Caco-2 (cell line): ENCODE results near the gene ARHGAP42. TPM values are rescaled to one million over a fixed set of nuclear protein-coding genes. Genes with fewer than 3 reads are reported as not detected.

Experiments used
- BruUV-seq: library from RNA; stranded (reverse); fragments of 400-500 nt; replicated peaks from 2 replicates; lab custom pipeline; 2021; lab: Mats Ljungman, UMichigan
- CTCF ChIA-PET: fragments of 300-600 bp; sonication (Branson Sonifier 250); formaldehyde crosslinking; loops from one replicate; lab custom pipeline; 2022; ENCODE audit warnings: antibody characterized with exemption; lab: Charles Lee
- POLR2A ChIA-PET: fragments of 300-600 bp; sonication (Branson Sonifier 250); formaldehyde crosslinking; loops from one replicate; lab custom pipeline; 2022; ENCODE audit warnings: antibody characterized with exemption; lab: Charles Lee
- DNase-seq, 2 experiments: peaks; one replicate each; pipeline versions ENCODE4 v3.0.0 to v3.0.0-alpha.2; 2020 to 2022
- H3K27me3 ChIP-seq: replicated peaks from 2 replicates; pipeline ENCODE4 v1.6.0; 2011; ENCODE audit warnings: low read length; ENCODE audit not compliant: control insufficient read depth, insufficient read depth
- H3K36me3 ChIP-seq: 2 replicates; pipeline ENCODE4 v1.5.1; 2011; ENCODE audit warnings: low read length; ENCODE audit not compliant: control insufficient read depth, insufficient read depth
- H3K4me1 ChIP-seq: fragments of 250-450 bp; sonication (Bioruptor Pico); 2 replicates; pipeline ENCODE4 v1.5.1; 2020; ENCODE audit warnings: mild to moderate bottlenecking
- H3K4me3 ChIP-seq: 2 replicates; pipeline ENCODE4 v1.5.1; 2011; ENCODE audit warnings: low read depth, mild to moderate bottlenecking, control low read depth, low read length
- H3K9me3 ChIP-seq: fragments of 250-450 bp; sonication (Bioruptor Pico); 2 replicates; pipeline ENCODE4 v1.5.1; 2020; ENCODE audit warnings: mild to moderate bottlenecking, moderate library complexity
- H3K27ac Mint-ChIP-seq: one replicate; pipeline ENCODE4 v1.8.0; 2022; ENCODE audit warnings: mixed read lengths; ENCODE audit not compliant: unreplicated experiment
- H3K27me3 Mint-ChIP-seq: one replicate; pipeline ENCODE4 v1.8.0; 2022; ENCODE audit warnings: mixed read lengths; ENCODE audit not compliant: insufficient read depth, unreplicated experiment
- H3K36me3 Mint-ChIP-seq: one replicate; pipeline ENCODE4 v1.8.0; 2022; ENCODE audit warnings: mild to moderate bottlenecking, mixed read lengths; ENCODE audit not compliant: insufficient read depth, unreplicated experiment
- H3K4me1 Mint-ChIP-seq: one replicate; pipeline ENCODE4 v1.8.0; 2022; ENCODE audit warnings: low read depth, mixed read lengths; ENCODE audit not compliant: unreplicated experiment
- H3K4me3 Mint-ChIP-seq: one replicate; pipeline ENCODE4 v1.8.0; 2022; ENCODE audit warnings: mild to moderate bottlenecking, moderate library complexity, mixed read lengths; ENCODE audit not compliant: unreplicated experiment
- H3K9me3 Mint-ChIP-seq: one replicate; pipeline ENCODE4 v1.8.0; 2022; ENCODE audit warnings: mixed read lengths; ENCODE audit not compliant: unreplicated experiment
- intact Hi-C: fragments of 100-400 bp; cut with micrococcal nuclease; formaldehyde crosslinking; loops from one replicate; pipeline ENCODE4 v1.10.0; 2022; ENCODE audit not compliant: unreplicated experiment
- total RNA-seq: library from RNA; stranded (reverse); gene quantifications from 2 replicates; pipeline ENCODE4 v1.2.3, GENCODE V29; 2022
- TF ChIP-seq, protein P1 (sequence below), 2 experiments: fragments of 200-600 bp in 1 of 2; IDR thresholded peaks; 1 replicate in 1 of 2; 2 replicates in 1 of 2; pipeline versions ENCODE4 v1.5.1 to v1.8.0; 2011 to 2022; ENCODE audit warnings: antibody characterized with exemption in 1 of 2, control low read depth in 1 of 2, inconsistent platforms in 1 of 2, low read depth in 1 of 2, low read length in 1 of 2, mild to moderate bottlenecking in 1 of 2, moderate library complexity in 1 of 2; ENCODE audit not compliant: insufficient read depth in 1 of 2, severe bottlenecking in 1 of 2, unreplicated experiment in 1 of 2

ARHGAP42 gene
- total RNA-seq, 1 experiment from 2014 or later, result 8.4 TPM

DNA sequence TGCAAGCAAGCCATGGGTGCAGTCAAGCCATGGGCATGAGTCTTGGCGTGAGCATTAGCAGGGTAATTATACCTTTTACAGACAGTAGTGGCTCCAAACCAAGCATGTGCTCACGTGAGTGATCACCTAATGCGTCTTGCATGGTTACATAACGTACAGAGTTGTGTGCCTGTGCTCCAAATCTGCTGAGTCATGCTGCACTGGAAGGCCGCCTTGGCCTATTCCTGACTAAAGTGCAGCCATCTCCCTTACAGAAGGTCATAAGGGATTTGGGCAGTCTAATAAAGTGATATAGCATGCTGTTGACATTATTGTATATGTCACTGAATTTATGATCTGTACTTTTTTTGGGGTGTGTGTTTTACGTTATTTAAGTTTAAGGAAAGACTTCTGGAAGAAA, 102.4 kb downstream of the ARHGAP42 start:
- Mint-ChIP-seq H3K9me3 (peaks cover 10% of the 10 kb centered on the region), H3K36me3 (no peaks in the 10 kb centered on the region), H3K27ac (peak overlapping the region; percentile 42), H3K4me3 (no peak overlapping the region), H3K4me1 (peaks cover 10% of the 10 kb centered on the region), H3K27me3 (no peaks in the 10 kb centered on the region)
- H3K4me1 ChIP-seq, result peaks cover 15% of the 10 kb centered on the region
- H3K36me3 ChIP-seq, result no peaks in the 10 kb centered on the region
- no peaks in the 10 kb centered on the region for H3K9me3 ChIP-seq
- H3K27me3 ChIP-seq, result no peaks in the 10 kb centered on the region
- BruUV-seq, result no TSS peak
- CTCF ChIA-PET, result no interaction called here
- POLR2A ChIA-PET, result no interaction called here
- no peak overlapping the region for H3K4me3 ChIP-seq
- no peak for DNase-seq
- TF ChIP-seq, protein P1, sequence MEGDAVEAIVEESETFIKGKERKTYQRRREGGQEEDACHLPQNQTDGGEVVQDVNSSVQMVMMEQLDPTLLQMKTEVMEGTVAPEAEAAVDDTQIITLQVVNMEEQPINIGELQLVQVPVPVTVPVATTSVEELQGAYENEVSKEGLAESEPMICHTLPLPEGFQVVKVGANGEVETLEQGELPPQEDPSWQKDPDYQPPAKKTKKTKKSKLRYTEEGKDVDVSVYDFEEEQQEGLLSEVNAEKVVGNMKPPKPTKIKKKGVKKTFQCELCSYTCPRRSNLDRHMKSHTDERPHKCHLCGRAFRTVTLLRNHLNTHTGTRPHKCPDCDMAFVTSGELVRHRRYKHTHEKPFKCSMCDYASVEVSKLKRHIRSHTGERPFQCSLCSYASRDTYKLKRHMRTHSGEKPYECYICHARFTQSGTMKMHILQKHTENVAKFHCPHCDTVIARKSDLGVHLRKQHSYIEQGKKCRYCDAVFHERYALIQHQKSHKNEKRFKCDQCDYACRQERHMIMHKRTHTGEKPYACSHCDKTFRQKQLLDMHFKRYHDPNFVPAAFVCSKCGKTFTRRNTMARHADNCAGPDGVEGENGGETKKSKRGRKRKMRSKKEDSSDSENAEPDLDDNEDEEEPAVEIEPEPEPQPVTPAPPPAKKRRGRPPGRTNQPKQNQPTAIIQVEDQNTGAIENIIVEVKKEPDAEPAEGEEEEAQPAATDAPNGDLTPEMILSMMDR (IDR thresholded peaks at IDR 0.05; ENCODE audit: insufficient read depth in 1 of 2, low read depth in 1 of 2, low read length in 1 of 2, severe bottlenecking in 1 of 2, unreplicated experiment in 1 of 2), result no peak
- intact Hi-C loops, result no loop called here

DNA sequence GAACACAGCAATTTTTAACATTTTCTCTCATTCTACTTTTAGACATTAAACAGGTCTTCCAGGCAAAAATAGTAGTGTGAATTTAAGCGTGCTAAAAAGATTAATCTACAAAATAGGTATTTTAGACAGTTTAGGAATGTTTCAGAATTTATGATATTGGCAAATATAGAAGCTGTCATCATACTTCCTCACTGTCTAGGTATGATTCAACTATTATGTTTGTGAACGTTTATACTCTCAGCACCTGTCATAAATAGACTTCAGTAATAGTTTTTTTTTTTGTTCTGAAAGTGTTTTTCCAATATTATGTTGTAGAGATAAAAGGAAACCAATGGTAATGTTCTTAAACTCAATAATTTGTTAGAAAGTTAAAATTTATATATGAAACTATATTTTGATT, 103.0 kb downstream of the ARHGAP42 start:
- DNase-seq, result no peak
- POLR2A ChIA-PET, result no interaction called here
- Mint-ChIP-seq H3K9me3 (peaks cover 10% of the 10 kb centered on the region), H3K27ac (no peak overlapping the region), H3K4me1 (peaks cover 10% of the 10 kb centered on the region), H3K36me3 (no peaks in the 10 kb centered on the region), H3K4me3 (no peak overlapping the region), H3K27me3 (no peaks in the 10 kb centered on the region)
- Histone ChIP-seq H3K27me3 (no peaks in the 10 kb centered on the region), H3K9me3 (no peaks in the 10 kb centered on the region), H3K36me3 (no peaks in the 10 kb centered on the region), H3K4me1 (peaks cover 11% of the 10 kb centered on the region), H3K4me3 (no peak overlapping the region)
- TF ChIP-seq, protein P1 (IDR thresholded peaks at IDR 0.05; ENCODE audit: insufficient read depth in 1 of 2, low read depth in 1 of 2, low read length in 1 of 2, severe bottlenecking in 1 of 2, unreplicated experiment in 1 of 2), result no peak
- intact Hi-C loops, result loop anchor here (2.0 kb wide), 1 partner anchor 19 kb away; no protein-coding TSS in a partner anchor
- no TSS peak for BruUV-seq
- CTCF ChIA-PET, result no interaction called here

DNA sequence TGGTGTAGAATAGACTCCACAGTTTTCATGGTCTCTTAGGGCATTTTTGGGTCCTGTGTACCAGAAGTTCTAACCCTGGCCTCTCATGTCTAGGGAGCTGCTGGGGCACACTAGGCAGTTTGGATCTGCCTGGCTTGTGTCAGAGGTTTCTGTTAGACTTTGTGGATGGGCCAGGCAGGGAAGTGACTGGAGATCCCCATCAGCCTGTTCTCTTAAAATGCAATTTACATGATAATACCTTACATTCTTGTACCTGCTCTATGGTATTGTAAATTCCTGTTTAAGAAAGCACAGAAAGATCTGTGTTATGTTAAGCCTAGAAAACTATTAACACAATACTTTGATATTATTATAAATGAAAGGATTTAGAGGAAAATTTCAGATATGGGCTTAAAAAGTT, 104.0 kb downstream of the ARHGAP42 start:
- Mint-ChIP-seq H3K27ac (no peak overlapping the region), H3K4me3 (no peak overlapping the region), H3K9me3 (peaks cover 10% of the 10 kb centered on the region), H3K36me3 (no peaks in the 10 kb centered on the region), H3K4me1 (peaks cover 10% of the 10 kb centered on the region), H3K27me3 (no peaks in the 10 kb centered on the region)
- TF ChIP-seq, protein P1 (IDR thresholded peaks at IDR 0.05; ENCODE audit: insufficient read depth in 1 of 2, low read depth in 1 of 2, low read length in 1 of 2, severe bottlenecking in 1 of 2, unreplicated experiment in 1 of 2), result no peak
- Histone ChIP-seq H3K9me3 (no peaks in the 10 kb centered on the region), H3K4me1 (peaks cover under 1% of the 10 kb centered on the region), H3K36me3 (no peaks in the 10 kb centered on the region), H3K27me3 (no peaks in the 10 kb centered on the region), H3K4me3 (no peak overlapping the region)
- ChIA-PET CTCF (no interaction called here), POLR2A (no interaction called here)
- intact Hi-C loops, result loop anchor here (2.0 kb wide), 1 partner anchor 18 kb away; no protein-coding TSS in a partner anchor
- BruUV-seq, result no TSS peak
- DNase-seq, result no peak
